IPS-NIHi11 (cell line): Measurements from ENCODE around the gene CSMD2.
A peak's percentile ranks its signal among the peaks of the same experiment; 100 is the strongest.

ENCODE experiments used
- DNase-seq: peaks from one replicate; pipeline ENCODE4 v3.0.0; 2012; ENCODE audit warnings: mixed read lengths, low spot score

CSMD2 gene

GRCh38 chr1:33635336-33636012 lies 529.6 kb downstream of the CSMD2 start:
- peak; percentile 41 for DNase-seq

- peak; percentile 72 for DNase-seq
Measured at GRCh38 chr1:33634806-33635205, 530.2 kb downstream of the CSMD2 start.

GRCh38 chr1:33634143-33634542 lies 530.9 kb downstream of the CSMD2 start:
- DNase-seq, result no peak

- DNase-seq, result peak; percentile 88
Measured at GRCh38 chr1:33633019-33633801, 531.8 kb downstream of the CSMD2 start.

DNA sequence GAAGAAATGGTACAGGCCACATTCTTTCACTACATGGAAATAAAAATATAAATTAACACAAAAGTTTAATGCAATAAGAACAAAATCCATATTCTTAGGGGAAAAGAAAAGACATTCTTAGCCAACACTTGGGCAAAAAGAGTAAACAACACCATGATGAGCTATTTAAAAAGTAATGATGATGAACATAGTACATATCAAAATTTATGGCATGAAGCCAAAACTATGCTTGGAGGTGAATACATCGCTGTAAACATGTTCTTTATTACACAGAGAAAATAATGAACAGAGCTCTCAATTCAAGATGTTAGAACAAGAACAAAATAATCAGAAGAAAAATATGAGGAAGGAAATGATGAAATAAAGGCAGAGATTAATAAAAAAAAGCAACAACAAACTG lies 534.3 kb downstream of the CSMD2 start:
- DNase-seq, result no peak

- no peak for DNase-seq
Measured at GRCh38 chr1:33626801-33627200, 538.2 kb downstream of the CSMD2 start.

GRCh38 chr1:33624991-33625870 lies 539.8 kb downstream of the CSMD2 start:
- peak; percentile 87 for DNase-seq

GRCh38 chr1:33624261-33624990 lies 540.6 kb downstream of the CSMD2 start:
- no peak for DNase-seq

GRCh38 chr1:33623811-33624210 lies 541.2 kb downstream of the CSMD2 start:
- DNase-seq, result no peak

DNA sequence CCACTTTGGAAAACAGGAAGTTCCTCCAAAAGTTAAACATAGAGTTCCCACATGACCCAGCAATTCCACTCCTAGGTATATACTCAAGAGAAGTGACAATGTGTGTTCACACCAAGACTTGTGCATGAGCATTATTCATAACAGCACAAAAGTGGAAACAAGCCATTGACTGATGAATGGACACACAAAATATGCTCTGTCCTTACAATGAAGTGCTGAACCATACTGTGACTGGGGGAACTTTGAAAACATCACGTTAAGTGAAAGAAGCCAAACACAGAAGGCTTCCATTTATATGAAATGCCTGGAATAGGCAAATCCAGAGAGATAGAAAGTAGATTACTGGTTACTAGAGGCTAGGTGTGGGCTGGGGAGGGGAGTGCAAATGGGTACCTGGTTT lies 542.3 kb downstream of the CSMD2 start:
- no peak for DNase-seq

DNA sequence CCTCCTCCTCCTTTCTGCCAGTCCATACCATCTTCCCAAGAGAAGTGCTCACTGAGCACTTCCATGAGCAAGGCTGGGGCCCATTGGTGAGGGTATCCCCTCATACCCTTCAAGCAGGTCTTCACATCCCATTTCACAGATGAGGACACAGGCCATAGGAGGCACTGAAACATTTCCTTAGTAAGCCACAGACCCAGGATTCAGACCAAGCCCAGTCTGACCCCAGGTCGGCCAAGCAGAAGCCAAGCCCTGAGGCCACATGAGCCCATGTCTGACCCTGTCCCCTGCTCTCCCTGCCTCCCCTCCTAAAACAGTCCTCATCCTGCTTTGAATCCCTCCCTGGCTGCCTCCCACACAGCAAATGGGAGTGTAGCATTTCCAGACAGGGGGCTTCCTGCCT lies 546.4 kb downstream of the CSMD2 start:
- no peak for DNase-seq

GRCh38 chr1:33617451-33617850 lies 547.6 kb downstream of the CSMD2 start:
- DNase-seq, result no peak

DNA sequence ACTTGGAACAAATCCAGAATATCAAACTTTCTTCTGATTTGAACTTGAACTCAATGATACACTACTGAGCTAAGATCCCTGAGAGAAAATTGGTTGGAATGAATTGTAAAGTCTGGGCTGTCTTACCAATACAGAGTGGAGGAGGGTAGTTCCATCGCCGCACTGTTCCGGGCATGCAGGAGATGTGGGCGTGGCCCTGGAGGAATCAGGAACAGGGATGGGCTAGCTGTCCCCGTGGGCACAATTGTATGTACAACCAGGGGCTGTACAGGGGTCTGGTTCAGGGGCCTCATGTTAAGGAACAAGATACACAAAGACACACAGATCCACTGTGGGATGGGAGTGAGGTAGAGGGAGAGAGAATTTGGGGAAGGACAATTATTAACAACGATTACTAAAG lies 548.2 kb downstream of the CSMD2 start:
- DNase-seq, result no peak

DNA sequence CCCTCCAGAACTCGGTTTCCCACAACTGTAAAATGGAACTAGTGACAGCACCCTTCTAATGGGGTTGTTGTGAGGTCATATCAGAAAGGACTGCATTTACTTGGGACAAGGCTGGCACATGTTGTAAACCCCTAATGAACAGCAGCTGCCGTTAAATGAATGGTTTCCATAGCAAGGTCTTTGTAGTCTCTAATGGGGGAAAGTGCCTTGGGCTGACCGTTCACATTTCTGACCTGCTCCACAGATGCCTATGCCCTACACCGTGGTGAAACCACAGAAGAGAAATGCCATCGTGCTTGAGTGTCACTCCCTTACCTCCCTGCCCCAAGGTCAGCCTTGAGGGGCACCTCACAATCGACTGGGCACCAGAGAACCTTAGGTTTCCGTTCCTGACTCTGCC lies 549.5 kb downstream of the CSMD2 start:
- no peak for DNase-seq

DNA sequence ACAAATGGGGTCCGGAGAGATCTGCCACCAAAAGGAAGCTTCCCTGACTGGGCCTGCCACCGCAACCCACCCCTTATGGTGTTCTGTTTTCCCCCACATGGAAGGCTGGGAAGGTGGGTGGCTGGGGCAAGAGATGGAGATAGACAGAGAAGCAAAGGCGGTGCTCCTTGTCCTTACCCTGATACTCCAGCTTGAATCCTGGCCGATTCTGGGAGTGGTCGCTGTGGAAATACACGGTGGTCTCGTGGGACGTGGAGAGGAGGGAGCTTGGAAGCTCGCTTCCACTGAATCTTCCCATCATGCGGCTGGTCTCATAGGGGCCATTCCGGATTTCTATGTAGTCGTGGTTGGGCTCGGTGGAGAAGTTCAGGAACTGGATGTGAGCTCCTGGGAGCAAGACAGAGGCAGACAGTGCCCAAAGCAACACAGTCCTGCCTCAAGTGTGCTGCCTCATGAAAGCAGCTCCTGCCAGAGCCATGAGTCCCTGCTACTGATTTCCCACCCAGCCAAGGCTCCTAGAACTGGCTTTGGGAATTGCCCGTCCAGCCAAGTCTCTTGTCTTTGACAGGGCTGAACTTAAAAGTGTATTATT lies 554.1 kb downstream of the CSMD2 start:
- DNase-seq, result no peak

- no peak for DNase-seq
Measured at GRCh38 chr1:33610391-33610790, 554.6 kb downstream of the CSMD2 start.

DNA sequence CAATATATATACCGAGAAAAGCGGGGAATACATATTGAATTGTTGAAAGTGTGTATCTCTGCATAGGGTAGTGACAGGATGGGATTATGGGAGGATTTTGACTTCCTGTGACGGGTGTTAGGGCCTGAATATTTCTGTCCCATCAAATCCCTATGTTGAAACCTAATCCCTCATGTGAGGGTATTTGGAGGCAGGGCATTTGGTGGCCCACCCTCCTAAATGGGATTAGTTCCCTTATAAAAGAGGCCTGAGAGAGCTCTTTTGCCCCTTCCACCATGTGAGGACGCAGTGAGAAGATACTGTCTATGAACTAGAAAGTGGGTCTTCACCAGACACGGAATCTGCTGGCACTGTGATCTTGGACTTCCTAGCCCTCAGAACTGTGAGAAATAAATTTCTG lies 555.3 kb downstream of the CSMD2 start:
- no peak for DNase-seq

GRCh38 chr1:33608825-33609400 lies 556.1 kb downstream of the CSMD2 start:
- no peak for DNase-seq

GRCh38 chr1:33607444-33608005 lies 557.5 kb downstream of the CSMD2 start:
- no peak for DNase-seq

DNA sequence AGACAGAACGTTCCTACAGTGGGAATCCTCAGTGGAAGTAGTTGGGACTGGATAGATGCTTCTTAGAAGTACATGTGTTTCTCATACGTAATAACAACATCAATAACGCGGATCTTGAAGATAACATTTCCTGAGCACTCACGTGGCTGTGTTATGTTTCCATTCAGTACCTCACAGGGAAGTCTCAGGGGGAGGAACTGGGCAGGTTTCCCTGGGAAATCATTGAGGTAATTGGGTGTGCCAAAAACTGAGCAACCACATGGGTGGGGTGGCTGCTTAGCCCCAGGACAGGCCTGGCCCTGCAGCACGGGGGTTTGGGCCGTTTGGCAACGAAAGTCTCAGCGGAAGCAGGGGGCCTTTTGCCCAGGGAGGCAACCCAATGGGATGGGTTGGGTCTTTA lies 558.8 kb downstream of the CSMD2 start:
- no peak for DNase-seq

GRCh38 chr1:33602271-33602670 lies 562.8 kb downstream of the CSMD2 start:
- no peak for DNase-seq
